HAP-1 (cell line): ENCODE data around the gene ADAM12.
A peak's percentile ranks its signal among the peaks of the same experiment; 100 is the strongest.
"Not testable (repeated sequence)": the region's sequence is repeated elsewhere in the genome, so short reads cannot be mapped to it uniquely, and the experiment has no call there.

Experiments
- DNase-seq, 2 experiments: peaks; one replicate each; pipeline ENCODE4 v3.0.0-alpha.2; 2016 to 2020; ENCODE audit warnings: low spot score in 2 of 2
- H3K27me3 ChIP-seq: fragments of 250-450 bp; sonication (Bioruptor Pico); 2 replicates; pipeline ENCODE4 v1.5.1; 2020; ENCODE audit warnings: low read depth, mild to moderate bottlenecking, moderate library complexity
- H3K36me3 ChIP-seq: fragments of 250-450 bp; sonication (Bioruptor Pico); replicated peaks from 2 replicates; pipeline ENCODE4 v1.5.1; 2020; ENCODE audit warnings: mild to moderate bottlenecking
- H3K4me1 ChIP-seq: fragments of 250-450 bp; sonication (Bioruptor Pico); 2 replicates; pipeline ENCODE4 v1.5.1; 2020; ENCODE audit warnings: mild to moderate bottlenecking
- H3K4me3 ChIP-seq: fragments of 250-450 bp; sonication (Bioruptor Pico); 2 replicates; pipeline ENCODE4 v1.5.1; 2020; ENCODE audit warnings: mild to moderate bottlenecking, moderate library complexity
- H3K9me3 ChIP-seq: fragments of 250-450 bp; sonication (Bioruptor Pico); 2 replicates; pipeline ENCODE4 v1.5.1; 2020; ENCODE audit warnings: mild to moderate bottlenecking, moderate library complexity
- in situ Hi-C: fragments of 300-500 bp; cut with MboI; formaldehyde crosslinking; loops from 3 replicates; pipeline ENCODE4 v1.14.3; 2020; ENCODE audit warnings: low sequenced_read_pairs, inconsistent platforms, mixed read lengths

The ADAM12 gene

GRCh38 chr10:126175641-126176262 is 212.5 kb downstream of the ADAM12 start:
- in situ Hi-C loops, result no loop called here
- Histone ChIP-seq H3K4me1 (peaks cover 30% of the 10 kb centered on the region), H3K36me3 (no peaks in the 10 kb centered on the region), H3K4me3 (no peak overlapping the region), H3K27me3 (no peaks in the 10 kb centered on the region), H3K9me3 (no peaks in the 10 kb centered on the region)
- DNase-seq, result no peak

- H3K27me3 ChIP-seq, in situ Hi-C loops, H3K9me3 ChIP-seq, H3K36me3 ChIP-seq, H3K4me3 ChIP-seq, DNase-seq: not testable (repeated sequence)
- peaks cover 20% of the 10 kb centered on the region for H3K4me1 ChIP-seq
These were observed 215.5 kb downstream of the ADAM12 start for GRCh38 chr10:126172755-126173154.

- H3K4me3 ChIP-seq, result no peak overlapping the region
- no peaks in the 10 kb centered on the region for H3K36me3 ChIP-seq
- H3K4me1 ChIP-seq, result peaks cover 9% of the 10 kb centered on the region
- H3K27me3 ChIP-seq, result no peaks in the 10 kb centered on the region
- in situ Hi-C loops, result no loop called here
- no peaks in the 10 kb centered on the region for H3K9me3 ChIP-seq
- no peak for DNase-seq
These were observed 216.7 kb downstream of the ADAM12 start for GRCh38 chr10:126171555-126171954.

GRCh38 chr10:126170776-126171175 is 217.5 kb downstream of the ADAM12 start:
- Histone ChIP-seq H3K4me1 (peaks cover 2% of the 10 kb centered on the region), H3K9me3 (no peaks in the 10 kb centered on the region), H3K27me3 (no peaks in the 10 kb centered on the region), H3K4me3 (no peak overlapping the region), H3K36me3 (no peaks in the 10 kb centered on the region)
- no peak for DNase-seq
- in situ Hi-C loops, result no loop called here

GRCh38 chr10:126170371-126170770 is 217.9 kb downstream of the ADAM12 start:
- no peak overlapping the region for H3K4me3 ChIP-seq
- no peak for DNase-seq
- no peaks in the 10 kb centered on the region; the same call in 1 of the 2 replicates for H3K4me1 ChIP-seq
- no peaks in the 10 kb centered on the region for H3K9me3 ChIP-seq
- H3K27me3 ChIP-seq, result no peaks in the 10 kb centered on the region
- H3K36me3 ChIP-seq, result no peaks in the 10 kb centered on the region
- in situ Hi-C loops, result no loop called here

GRCh38 chr10:126169899-126170298 is 218.4 kb downstream of the ADAM12 start:
- Histone ChIP-seq H3K4me1 (no peaks in the 10 kb centered on the region; the same call in 1 of the 2 replicates), H3K27me3 (no peaks in the 10 kb centered on the region), H3K4me3 (no peak overlapping the region), H3K9me3 (no peaks in the 10 kb centered on the region), H3K36me3 (no peaks in the 10 kb centered on the region)
- DNase-seq, result no peak
- in situ Hi-C loops, result no loop called here

GRCh38 chr10:126166797-126167196 is 221.5 kb downstream of the ADAM12 start:
- no peaks in the 10 kb centered on the region for H3K36me3 ChIP-seq
- in situ Hi-C loops, result no loop called here
- no peaks in the 10 kb centered on the region; the same call in 1 of the 2 replicates for H3K9me3 ChIP-seq

GRCh38 chr10:126165874-126166273 is 222.4 kb downstream of the ADAM12 start:
- in situ Hi-C loops, result no loop called here
- no peaks in the 10 kb centered on the region; the same call in 1 of the 2 replicates for H3K9me3 ChIP-seq
- H3K4me3 ChIP-seq, result no peak overlapping the region
- DNase-seq, result no peak
- no peaks in the 10 kb centered on the region for H3K36me3 ChIP-seq
- H3K27me3 ChIP-seq, result no peaks in the 10 kb centered on the region
- H3K4me1 ChIP-seq, result no peaks in the 10 kb centered on the region; the same call in none of the 2 replicates

More at GRCh38 chr10:126166797-126167196, 221.5 kb downstream of the ADAM12 start:
- H3K4me3 ChIP-seq, result no peak overlapping the region
- no peaks in the 10 kb centered on the region for H3K27me3 ChIP-seq
- no peak for DNase-seq
- H3K4me1 ChIP-seq, result no peaks in the 10 kb centered on the region; the same call in none of the 2 replicates

- in situ Hi-C loops, result loop anchor here (5.0 kb wide), 1 partner anchor 181 kb away; no protein-coding TSS in a partner anchor
These were observed 224.8 kb downstream of the ADAM12 start for GRCh38 chr10:126163506-126163905.

GRCh38 chr10:126161691-126162090 is 226.6 kb downstream of the ADAM12 start:
- H3K4me3 ChIP-seq, result no peak overlapping the region
- H3K4me1 ChIP-seq, result no peaks in the 10 kb centered on the region; the same call in 1 of the 2 replicates
- no peak for DNase-seq
- H3K9me3 ChIP-seq, result no peaks in the 10 kb centered on the region; the same call in 1 of the 2 replicates
- H3K36me3 ChIP-seq, result no peaks in the 10 kb centered on the region
- in situ Hi-C loops, result loop anchor here (5.0 kb wide), 1 partner anchor 179 kb away; no protein-coding TSS in a partner anchor
- H3K27me3 ChIP-seq, result no peaks in the 10 kb centered on the region

More at GRCh38 chr10:126163506-126163905, 224.8 kb downstream of the ADAM12 start:
- H3K9me3 ChIP-seq, result no peaks in the 10 kb centered on the region; the same call in 1 of the 2 replicates
- H3K27me3 ChIP-seq, result no peaks in the 10 kb centered on the region
- no peak overlapping the region for H3K4me3 ChIP-seq
- H3K36me3 ChIP-seq, result no peaks in the 10 kb centered on the region
- H3K4me1 ChIP-seq, result no peaks in the 10 kb centered on the region; the same call in none of the 2 replicates
- DNase-seq, result no peak

- in situ Hi-C loops, result loop anchor here (5.0 kb wide), 1 partner anchor 179 kb away; no protein-coding TSS in a partner anchor
- DNase-seq, result peak; percentile 36 to 50
- no peak overlapping the region for H3K4me3 ChIP-seq
- no peaks in the 10 kb centered on the region for H3K36me3 ChIP-seq
- H3K4me1 ChIP-seq, result no peaks in the 10 kb centered on the region; the same call in 1 of the 2 replicates
- H3K9me3 ChIP-seq, result no peaks in the 10 kb centered on the region; the same call in 1 of the 2 replicates
- H3K27me3 ChIP-seq, result no peaks in the 10 kb centered on the region
These were observed 227.2 kb downstream of the ADAM12 start for GRCh38 chr10:126160971-126161630.

- in situ Hi-C loops, result loop anchor here (5.0 kb wide), 1 partner anchor 178 kb away; no protein-coding TSS in a partner anchor
- Histone ChIP-seq H3K36me3 (no peaks in the 10 kb centered on the region), H3K4me3 (no peak overlapping the region), H3K27me3 (no peaks in the 10 kb centered on the region), H3K4me1 (no peaks in the 10 kb centered on the region; the same call in 1 of the 2 replicates), H3K9me3 (no peaks in the 10 kb centered on the region; the same call in 1 of the 2 replicates)
- peak in 1 of 2 experiments; percentile 34 for DNase-seq
These were observed 227.7 kb downstream of the ADAM12 start for GRCh38 chr10:126160571-126160970.

GRCh38 chr10:126158133-126158892 is 230.0 kb downstream of the ADAM12 start:
- Histone ChIP-seq H3K4me3 (no peak overlapping the region), H3K27me3 (no peaks in the 10 kb centered on the region), H3K4me1 (no peaks in the 10 kb centered on the region), H3K9me3 (no peaks in the 10 kb centered on the region; the same call in 1 of the 2 replicates), H3K36me3 (no peaks in the 10 kb centered on the region)
- in situ Hi-C loops, result no loop called here
- DNase-seq, result no peak
